Skeletal muscle tissue (tissue), 4 donors: Measurements from ENCODE around the gene CDKAL1. TPM values are rescaled to one million over a fixed set of nuclear protein-coding genes. Genes with fewer than 3 reads are reported as not detected.

Experiments used
- H3K27ac ChIP-seq: one replicate; pipeline ENCODE4 v1.7.0; 2013; ENCODE audit warnings: mild to moderate bottlenecking, low read depth, low read length, inconsistent platforms
- H3K27me3 ChIP-seq, 3 donors: one replicate each; pipeline ENCODE4 v1.7.0; 2013; ENCODE audit warnings: low read length in 3 of 3; ENCODE audit not compliant: control insufficient read depth in 3 of 3, insufficient read depth in 3 of 3
- H3K36me3 ChIP-seq, 3 donors: one replicate each; pipeline ENCODE4 v1.7.0; 2013; ENCODE audit warnings: low read length in 3 of 3; ENCODE audit not compliant: control insufficient read depth in 3 of 3, insufficient read depth in 3 of 3
- H3K4me1 ChIP-seq, 3 donors: one replicate each; pipeline ENCODE4 v1.7.0; 2013; ENCODE audit warnings: low read length in 3 of 3, mild to moderate bottlenecking in 3 of 3; ENCODE audit not compliant: control insufficient read depth in 3 of 3, insufficient read depth in 3 of 3
- H3K4me3 ChIP-seq, 3 donors: one replicate each; pipeline ENCODE4 v1.7.0; 2013; ENCODE audit warnings: low read length in 3 of 3
- H3K9ac ChIP-seq, 3 donors: one replicate each; pipeline ENCODE4 v1.7.0; 2013; ENCODE audit warnings: low read length in 3 of 3, mild to moderate bottlenecking in 3 of 3, moderate library complexity in 2 of 3, low read depth in 1 of 3
- H3K9me3 ChIP-seq, 3 donors: one replicate each; pipeline ENCODE4 v1.7.0; 2013; ENCODE audit warnings: low read length in 3 of 3; ENCODE audit not compliant: control insufficient read depth in 3 of 3
- total RNA-seq: library from RNA; depleted of rRNA; stranded (reverse); fragments of >200 nt; gene quantifications from one replicate; pipeline ENCODE4 v1.2.3, GENCODE V29; 2014
- donor health status: Osteomylitis.

Gene CDKAL1
- total RNA-seq, 1 donor from 2014 or later = 42.8 TPM

DNA sequence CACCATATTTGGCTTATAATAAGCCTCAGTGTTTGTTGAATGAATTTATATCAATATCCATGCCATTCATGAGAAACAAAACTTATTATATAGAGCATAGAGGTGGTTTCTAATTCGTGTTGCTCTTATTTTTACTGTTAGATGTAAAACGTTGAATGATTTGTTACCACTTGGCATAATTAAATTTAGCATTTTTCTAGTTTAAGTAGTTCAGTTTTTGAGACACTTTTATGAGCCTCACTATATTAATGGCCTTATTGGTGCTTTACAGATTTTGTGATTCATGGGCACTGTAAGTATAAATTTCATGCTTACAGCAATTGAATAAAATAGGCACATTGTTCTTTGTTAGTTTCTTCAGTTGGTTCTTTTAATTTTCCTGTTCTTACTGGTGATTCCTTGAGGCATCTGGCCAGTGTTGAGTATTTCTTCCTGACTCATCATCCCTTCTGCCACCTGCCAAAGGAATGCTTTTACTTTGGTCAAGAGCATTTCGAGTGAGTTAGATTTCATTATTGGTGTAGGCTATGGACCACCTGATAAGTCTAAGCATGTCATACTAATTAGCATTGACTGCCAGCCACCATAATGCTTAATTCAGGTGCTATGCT lies 34.8 kb downstream of the CDKAL1 start:
- Histone ChIP-seq H3K9me3 (no peaks in the 10 kb centered on the region), H3K9ac (no peak overlapping the region), H3K27me3 (no peaks in the 10 kb centered on the region), H3K4me3 (no peak overlapping the region), H3K36me3 (no peaks in the 10 kb centered on the region), H3K27ac (no peak overlapping the region), H3K4me1 (peaks cover 0 to 2% (median 0%) of the 10 kb centered on the region in 3 donors)

DNA sequence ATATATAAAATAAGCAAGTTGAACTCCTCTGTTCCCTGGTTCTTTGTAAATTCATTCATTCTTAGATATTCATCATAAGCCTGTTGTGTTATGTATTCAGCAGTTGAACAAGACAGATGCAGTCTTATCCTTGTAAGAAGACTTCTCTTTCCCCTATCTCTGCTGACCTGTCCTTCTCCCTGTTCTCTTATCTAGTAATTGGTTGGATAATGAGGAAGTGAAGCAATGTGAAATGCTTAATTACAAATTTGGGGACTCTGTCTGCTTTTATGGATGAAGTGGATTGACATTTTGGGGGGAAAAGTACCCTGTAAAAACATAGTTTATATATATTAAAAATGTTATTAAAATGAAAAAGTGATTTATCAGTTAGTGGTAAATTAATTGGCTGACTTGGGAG lies 37.0 kb downstream of the CDKAL1 start:
- no peaks in the 10 kb centered on the region for H3K27me3 ChIP-seq
- H3K27ac ChIP-seq = no peak overlapping the region
- no peak overlapping the region for H3K9ac ChIP-seq
- no peaks in the 10 kb centered on the region for H3K9me3 ChIP-seq
- H3K4me3 ChIP-seq = no peak overlapping the region
- peaks cover 0 to 2% (median 0%) of the 10 kb centered on the region in 3 donors for H3K4me1 ChIP-seq
- H3K36me3 ChIP-seq = no peaks in the 10 kb centered on the region

DNA sequence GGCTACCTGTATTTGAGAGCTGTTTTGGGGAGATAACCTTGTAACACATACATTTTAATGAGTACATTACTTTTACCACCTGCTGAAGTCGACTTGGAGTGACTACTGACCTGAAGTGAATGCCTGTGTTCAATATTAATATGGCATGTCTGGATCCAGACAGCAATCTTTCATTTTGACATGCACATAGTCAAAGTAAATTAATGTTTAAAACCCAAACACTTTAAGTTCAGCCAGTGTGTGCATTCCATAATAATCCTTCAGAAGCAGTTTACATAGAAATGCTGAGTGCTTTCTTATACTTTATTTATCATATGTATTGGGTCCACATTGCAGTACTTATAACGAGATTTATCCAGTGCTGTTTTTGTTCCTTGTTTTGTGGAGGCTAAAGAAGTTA lies 38.0 kb downstream of the CDKAL1 start:
- no peak overlapping the region for H3K27ac ChIP-seq
- no peak overlapping the region for H3K4me3 ChIP-seq
- peaks cover 2 to 3% (median 2%) of the 10 kb centered on the region in 3 donors for H3K4me1 ChIP-seq
- H3K27me3 ChIP-seq = no peaks in the 10 kb centered on the region
- no peaks in the 10 kb centered on the region for H3K9me3 ChIP-seq
- no peak overlapping the region for H3K9ac ChIP-seq
- H3K36me3 ChIP-seq = peaks cover 0 to 3% (median 2%) of the 10 kb centered on the region in 3 donors

DNA sequence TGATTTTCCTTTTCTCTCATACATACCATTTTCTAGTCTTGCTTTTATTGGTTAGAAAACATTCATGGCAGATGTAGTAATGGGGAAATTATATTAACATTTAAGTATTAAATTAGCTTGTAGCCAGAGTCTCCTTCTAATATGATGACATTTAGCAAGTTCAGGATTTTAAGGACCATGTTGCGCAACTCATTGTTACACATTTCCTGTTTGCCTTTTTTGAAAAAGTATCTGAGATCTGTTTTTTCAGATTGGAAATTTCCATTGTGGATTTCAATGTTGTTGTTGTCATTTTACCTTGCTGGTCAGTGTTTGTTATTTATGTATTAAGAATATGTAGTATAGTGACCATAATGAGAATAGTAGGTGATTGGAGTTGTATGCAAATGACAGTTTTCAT lies 38.7 kb downstream of the CDKAL1 start:
- no peak overlapping the region for H3K27ac ChIP-seq
- H3K9ac ChIP-seq = no peak overlapping the region
- no peaks in the 10 kb centered on the region for H3K27me3 ChIP-seq
- H3K36me3 ChIP-seq = peaks cover 0 to 4% (median 3%) of the 10 kb centered on the region in 3 donors
- H3K4me1 ChIP-seq = peaks cover 2 to 3% (median 2%) of the 10 kb centered on the region in 3 donors
- no peak overlapping the region for H3K4me3 ChIP-seq
- no peaks in the 10 kb centered on the region for H3K9me3 ChIP-seq

DNA sequence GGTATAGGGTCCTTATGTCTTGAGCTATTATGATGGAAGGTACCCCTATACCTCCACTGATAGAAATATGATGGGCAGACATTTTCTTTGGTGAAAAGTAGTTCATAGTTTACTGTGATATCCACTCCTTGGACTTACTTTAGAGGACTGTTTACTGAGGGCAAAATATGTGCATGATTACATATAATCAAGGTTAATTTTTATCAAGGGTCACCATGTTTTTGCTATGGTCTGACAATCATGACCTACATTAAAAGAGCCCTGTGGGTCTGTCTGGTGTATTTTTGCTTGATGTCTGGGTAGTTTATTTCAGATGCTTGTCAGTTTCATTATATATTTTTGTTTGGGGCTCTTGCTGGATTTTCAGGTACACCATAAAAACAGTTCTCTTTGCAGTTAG lies 40.1 kb downstream of the CDKAL1 start:
- Histone ChIP-seq H3K27ac (no peak overlapping the region), H3K9ac (no peak overlapping the region), H3K4me1 (peaks cover 2 to 3% (median 2%) of the 10 kb centered on the region in 3 donors), H3K27me3 (no peaks in the 10 kb centered on the region), H3K4me3 (no peak overlapping the region), H3K9me3 (no peaks in the 10 kb centered on the region), H3K36me3 (peaks cover 0 to 4% (median 3%) of the 10 kb centered on the region in 3 donors)

DNA sequence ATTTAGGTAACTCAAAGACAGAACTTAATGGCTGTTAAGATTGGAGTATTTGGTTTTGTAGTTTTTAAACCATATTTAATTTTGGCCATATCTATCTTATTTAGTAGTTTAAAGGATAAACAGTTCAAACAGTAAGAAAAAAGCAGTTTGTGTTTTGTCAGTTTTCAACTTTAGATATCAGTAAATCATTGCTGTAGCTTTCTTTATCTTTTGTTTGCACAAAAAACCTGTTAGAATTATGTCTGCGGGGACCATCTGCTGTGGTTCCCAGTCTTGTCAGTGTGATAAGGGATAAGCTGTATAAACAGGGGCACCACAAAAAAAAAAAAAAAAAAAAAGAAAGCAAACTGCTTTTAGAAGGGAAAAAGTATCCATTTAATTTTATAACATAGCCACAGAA lies 40.9 kb downstream of the CDKAL1 start:
- H3K27me3 ChIP-seq = no peaks in the 10 kb centered on the region
- H3K4me3 ChIP-seq = no peak overlapping the region
- H3K9me3 ChIP-seq = no peaks in the 10 kb centered on the region
- no peak overlapping the region for H3K9ac ChIP-seq
- H3K27ac ChIP-seq = no peak overlapping the region
- peaks cover 0 to 4% (median 3%) of the 10 kb centered on the region in 3 donors for H3K36me3 ChIP-seq
- H3K4me1 ChIP-seq = peaks cover 2 to 3% (median 2%) of the 10 kb centered on the region in 3 donors

DNA sequence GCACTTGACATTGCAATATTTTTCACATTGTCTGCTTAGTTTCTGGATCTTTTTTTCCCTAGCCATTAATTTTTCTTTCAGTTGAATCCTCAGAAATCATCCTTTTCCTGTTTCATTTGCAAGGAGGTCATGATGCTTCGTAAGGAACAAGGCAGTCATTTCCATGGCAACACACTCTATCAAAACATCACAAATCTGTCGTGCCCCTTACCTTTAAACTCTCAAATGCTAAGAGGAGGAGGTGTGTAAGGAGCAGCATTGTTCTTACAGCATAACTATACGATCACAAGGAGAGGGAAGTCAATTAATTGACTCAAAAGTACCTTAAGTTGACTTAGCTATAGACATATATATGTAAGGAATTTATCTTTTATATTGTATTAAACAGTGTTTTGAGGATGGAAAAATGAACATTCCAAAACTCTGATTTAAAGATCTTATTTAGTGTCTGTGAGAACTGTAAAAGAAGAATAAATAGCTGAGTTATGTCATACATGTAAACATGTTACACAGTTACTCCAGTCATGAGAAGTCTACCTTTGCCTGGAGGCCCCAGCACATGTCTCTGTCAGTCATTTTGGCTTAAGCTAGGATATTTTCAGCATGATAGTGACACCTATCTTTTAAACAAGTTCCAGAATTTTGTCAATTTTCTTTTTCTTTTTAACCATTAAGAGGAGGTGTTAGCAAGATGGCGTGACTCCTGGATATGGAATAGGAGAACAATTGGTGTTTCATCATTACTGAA lies 41.6 kb downstream of the CDKAL1 start:
- Histone ChIP-seq H3K4me1 (peaks cover 2 to 3% (median 2%) of the 10 kb centered on the region in 3 donors), H3K27ac (no peak overlapping the region), H3K27me3 (no peaks in the 10 kb centered on the region), H3K36me3 (peaks cover 0 to 4% (median 3%) of the 10 kb centered on the region in 3 donors), H3K9me3 (no peaks in the 10 kb centered on the region), H3K9ac (no peak overlapping the region), H3K4me3 (no peak overlapping the region)

DNA sequence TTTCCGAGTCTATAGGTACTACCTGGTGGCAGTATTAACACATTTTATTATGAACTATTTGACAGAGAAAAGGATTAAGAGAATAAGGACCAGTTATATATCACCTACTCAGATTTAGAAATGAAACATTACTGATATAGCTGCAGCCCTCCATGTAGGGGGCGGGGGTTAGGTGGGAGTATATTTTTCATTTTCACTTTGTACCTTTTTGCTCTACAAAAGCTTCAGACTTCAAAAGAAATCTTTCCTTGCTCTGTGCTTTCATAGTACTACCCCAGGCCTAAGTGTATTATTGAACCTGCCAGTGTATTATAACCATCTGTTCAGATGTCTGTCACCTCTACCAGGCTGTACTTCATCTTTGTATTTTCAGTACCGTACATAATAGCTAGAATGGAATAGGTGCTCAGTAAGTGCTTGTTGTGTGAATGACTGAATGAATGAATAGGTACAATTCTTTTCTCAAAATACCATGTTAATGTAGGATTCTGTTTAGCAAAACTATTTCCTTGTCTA lies 43.0 kb downstream of the CDKAL1 start:
- H3K27ac ChIP-seq = no peak overlapping the region
- no peaks in the 10 kb centered on the region for H3K27me3 ChIP-seq
- H3K9me3 ChIP-seq = no peaks in the 10 kb centered on the region
- no peak overlapping the region for H3K4me3 ChIP-seq
- H3K4me1 ChIP-seq = peaks cover 2 to 3% (median 2%) of the 10 kb centered on the region in 3 donors
- H3K36me3 ChIP-seq = peaks cover 0 to 4% (median 3%) of the 10 kb centered on the region in 3 donors
- H3K9ac ChIP-seq = no peak overlapping the region

DNA sequence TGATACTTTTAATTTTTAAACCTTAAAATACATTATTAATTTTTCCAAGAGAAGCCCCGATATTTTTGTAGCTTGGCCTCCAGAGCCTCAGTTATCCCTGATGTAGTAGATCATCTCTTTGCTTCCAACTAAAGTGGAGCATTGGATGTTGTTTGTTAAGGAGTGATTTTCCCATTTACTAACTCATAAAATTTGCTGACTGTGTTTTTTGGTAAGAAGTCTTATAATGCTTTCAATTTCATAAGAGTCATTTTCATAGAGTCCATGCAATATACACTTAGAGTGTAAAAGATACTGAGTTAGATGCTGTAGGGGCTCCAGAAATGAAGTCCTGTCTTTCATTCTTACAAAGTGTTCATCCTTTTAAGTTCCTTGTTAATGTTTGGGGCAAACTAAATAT lies 46.8 kb downstream of the CDKAL1 start:
- Histone ChIP-seq H3K36me3 (peaks cover 0 to 4% (median 3%) of the 10 kb centered on the region in 3 donors), H3K27me3 (no peaks in the 10 kb centered on the region), H3K9me3 (no peaks in the 10 kb centered on the region), H3K9ac (no peak overlapping the region), H3K4me1 (peaks cover 0 to 3% (median 2%) of the 10 kb centered on the region in 3 donors), H3K4me3 (no peak overlapping the region), H3K27ac (no peak overlapping the region)
